GM12891 (cell line): ENCODE measurements around the gene PGA3.

Experiments
- POLR2A ChIP-seq: IDR thresholded peaks from 2 replicates; pipeline ENCODE4 v1.6.1; 2011; ENCODE audit warnings: low read depth, low read length, control low read depth
- POLR2AphosphoS5 ChIP-seq: IDR thresholded peaks from 2 replicates; pipeline ENCODE4 v1.6.1; 2011; ENCODE audit warnings: low read depth, low read length, control low read depth
- SPI1 ChIP-seq: IDR thresholded peaks from 2 replicates; pipeline ENCODE4 v1.6.1; 2011; ENCODE audit warnings: low read depth, low read length, control low read depth
- TAF1 ChIP-seq: IDR thresholded peaks from 2 replicates; pipeline ENCODE4 v1.6.1; 2011; ENCODE audit warnings: low read depth, low read length, control low read depth

- TF ChIP-seq POLR2A (no peak), POLR2AphosphoS5 (no peak), TAF1 (no peak), SPI1 (no peak)
These were observed 40.3 kb upstream of the PGA3 start for GRCh38 chr11:61163021-61163420.
